H9 (cell line): ENCODE results near the gene SEC61A1. TPM values are rescaled to one million over a fixed set of nuclear protein-coding genes. Genes with fewer than 3 reads are reported as not detected.

ENCODE experiments used
- DNase-seq: peaks from one replicate; pipeline ENCODE4 v3.0.0-alpha.2; 2017
- H2AFZ ChIP-seq: one replicate; pipeline ENCODE4 v1.6.1; 2013; ENCODE audit warnings: mild to moderate bottlenecking, low read length, control low read depth, moderate library complexity
- H2AK5ac ChIP-seq: 2 replicates; pipeline ENCODE4 v1.6.1; 2013; ENCODE audit warnings: low read length, control low read depth, mixed read lengths; ENCODE audit not compliant: insufficient read length
- H2BK120ac ChIP-seq: one replicate; pipeline ENCODE4 v1.6.1; 2013; ENCODE audit warnings: low read depth, mild to moderate bottlenecking, low read length, control low read depth, inconsistent platforms; ENCODE audit not compliant: poor library complexity, severe bottlenecking
- H2BK12ac ChIP-seq: 2 replicates; pipeline ENCODE4 v1.6.1; 2013; ENCODE audit warnings: low read length, control low read depth, mixed read lengths, low read depth; ENCODE audit not compliant: insufficient read length
- H2BK15ac ChIP-seq: 2 replicates; pipeline ENCODE4 v1.6.1; 2013; ENCODE audit warnings: low read depth, low read length, control low read depth
- H2BK20ac ChIP-seq: one replicate; pipeline ENCODE4 v1.6.1; 2013; ENCODE audit warnings: low read depth, mild to moderate bottlenecking, low read length, control low read depth, inconsistent platforms; ENCODE audit not compliant: poor library complexity, severe bottlenecking
- H2BK5ac ChIP-seq: 2 replicates; pipeline ENCODE4 v1.6.1; 2013; ENCODE audit warnings: low read length, control low read depth, mixed read lengths; ENCODE audit not compliant: insufficient read length
- H3K14ac ChIP-seq: 2 replicates; pipeline ENCODE4 v1.6.1; 2013; ENCODE audit warnings: low read length, control low read depth; ENCODE audit not compliant: insufficient read depth
- H3K18ac ChIP-seq: 2 replicates; pipeline ENCODE4 v1.6.1; 2013; ENCODE audit warnings: low read depth, mild to moderate bottlenecking, mixed read lengths, low read length, control low read depth; ENCODE audit not compliant: insufficient read length
- H3K23ac ChIP-seq: 2 replicates; pipeline ENCODE4 v1.6.1; 2013; ENCODE audit warnings: low read length, control low read depth, mixed read lengths, low read depth; ENCODE audit not compliant: insufficient read length
- H3K23me2 ChIP-seq: 2 replicates; pipeline ENCODE4 v1.6.1; 2013; ENCODE audit warnings: low read depth, mild to moderate bottlenecking, mixed read lengths, low read length, control low read depth; ENCODE audit not compliant: insufficient read length, poor library complexity, severe bottlenecking
- H3K27ac ChIP-seq: 2 replicates; pipeline ENCODE4 v1.5.1; 2013; ENCODE audit warnings: low read length, control low read depth, mixed read lengths, low read depth; ENCODE audit not compliant: insufficient read length
- H3K27me3 ChIP-seq: 2 replicates; pipeline ENCODE4 v1.6.1; 2013; ENCODE audit warnings: low read length, control low read depth, inconsistent platforms; ENCODE audit not compliant: insufficient read depth
- H3K4ac ChIP-seq: 2 replicates; pipeline ENCODE4 v1.6.1; 2013; ENCODE audit warnings: low read depth, mild to moderate bottlenecking, control low read depth, inconsistent platforms, low read length, moderate library complexity
- H3K4me1 ChIP-seq: 2 replicates; pipeline ENCODE4 v1.6.1; 2013; ENCODE audit warnings: low read length, control low read depth, inconsistent platforms; ENCODE audit not compliant: insufficient read depth
- H3K4me2 ChIP-seq: 2 replicates; pipeline ENCODE4 v1.6.1; 2013; ENCODE audit warnings: low read length, control low read depth, mixed read lengths; ENCODE audit not compliant: insufficient read length, insufficient read depth
- H3K56ac ChIP-seq: 2 replicates; pipeline ENCODE4 v1.6.1; 2013; ENCODE audit warnings: low read depth, mild to moderate bottlenecking, mixed read lengths, low read length, control low read depth; ENCODE audit not compliant: insufficient read length
- H3K79me1 ChIP-seq: 2 replicates; pipeline ENCODE4 v1.6.1; 2013; ENCODE audit warnings: low read depth, mild to moderate bottlenecking, moderate library complexity, low read length, control low read depth, inconsistent platforms; ENCODE audit not compliant: insufficient read depth, poor library complexity, severe bottlenecking
- H3K79me2 ChIP-seq: 2 replicates; pipeline ENCODE4 v1.6.1; 2013; ENCODE audit warnings: low read length, control low read depth, inconsistent platforms; ENCODE audit not compliant: insufficient read depth
- H3K9ac ChIP-seq: 2 replicates; pipeline ENCODE4 v1.6.1; 2013; ENCODE audit warnings: low read length, control low read depth, mixed read lengths; ENCODE audit not compliant: insufficient read length; ENCODE audit errors: extremely low read depth
- H3K9me3 ChIP-seq: one replicate; pipeline ENCODE4 v1.6.1; 2013; ENCODE audit warnings: low read depth, low read length, inconsistent platforms; ENCODE audit not compliant: control insufficient read depth
- H3T11ph ChIP-seq: one replicate; pipeline ENCODE4 v1.6.1; 2013; ENCODE audit warnings: mild to moderate bottlenecking, low read length, control low read depth, inconsistent platforms
- H4K20me1 ChIP-seq: one replicate; pipeline ENCODE4 v1.6.1; 2013; ENCODE audit not compliant: control insufficient read depth, insufficient read length, insufficient read depth
- H4K5ac ChIP-seq: 2 replicates; pipeline ENCODE4 v1.6.1; 2013; ENCODE audit warnings: low read depth, mild to moderate bottlenecking, mixed read lengths, low read length, control low read depth; ENCODE audit not compliant: insufficient read length
- H4K8ac ChIP-seq: replicated peaks from 2 replicates; pipeline ENCODE4 v1.6.1; 2013; ENCODE audit warnings: low read length, control low read depth, mixed read lengths, low read depth; ENCODE audit not compliant: insufficient read length
- H4K91ac ChIP-seq: 2 replicates; pipeline ENCODE4 v1.6.1; 2013; ENCODE audit warnings: low read depth, mild to moderate bottlenecking, moderate library complexity, mixed read lengths, low read length, control low read depth; ENCODE audit not compliant: insufficient read length
- H3K27ac Mint-ChIP-seq, 3 experiments: 2 replicates in 2 of 3; 3 replicates in 1 of 3; pipeline ENCODE4 v1.8.0; 2020 to 2021; ENCODE audit warnings: mixed read lengths in 3 of 3, mild to moderate bottlenecking in 1 of 3, moderate library complexity in 1 of 3
- H3K27me3 Mint-ChIP-seq: 2 replicates; pipeline ENCODE4 v1.8.0; 2021; ENCODE audit warnings: low read depth, mild to moderate bottlenecking, moderate library complexity, mixed read lengths
- H3K36me3 Mint-ChIP-seq, 3 experiments: 2 replicates in 2 of 3; 3 replicates in 1 of 3; pipeline ENCODE4 v1.8.0; 2020 to 2021; ENCODE audit warnings: low read depth in 3 of 3, mixed read lengths in 3 of 3; ENCODE audit not compliant: insufficient read depth in 1 of 3
- H3K4me1 Mint-ChIP-seq, 2 experiments: 2 replicates each; pipeline ENCODE4 v1.8.0; 2020; ENCODE audit warnings: mixed read lengths in 2 of 2
- H3K4me3 Mint-ChIP-seq, 2 experiments: 2 replicates in 1 of 2; 3 replicates in 1 of 2; pipeline ENCODE4 v1.8.0; 2020 to 2021; ENCODE audit warnings: mild to moderate bottlenecking in 2 of 2, mixed read lengths in 2 of 2, moderate library complexity in 1 of 2
- H3K9me3 Mint-ChIP-seq, 2 experiments: 2 replicates in 1 of 2; 3 replicates in 1 of 2; pipeline ENCODE4 v1.8.0; 2020; ENCODE audit warnings: mild to moderate bottlenecking in 2 of 2, mixed read lengths in 2 of 2, moderate library complexity in 1 of 2
- WGBS: extraction: QIAGEN DNeasy Blood & Tissue Kit; methylation state at CpG from one replicate; pipeline ENCODE4 v1.1.7; 2013; ENCODE audit warnings: missing lambda C conversion rate, low lambda C conversion rate, mixed read lengths; ENCODE audit not compliant: insufficient read length; ENCODE audit errors: extremely low coverage; 5-methylcytosine and 5-hydroxymethylcytosine counted together
- total RNA-seq: library from RNA; stranded (reverse); gene quantifications from 2 replicates; pipeline ENCODE4 v1.2.1, GENCODE V29; 2021
- TF ChIP-seq, protein P1 (sequence below): fragments of 200-600 bp; sonication (generic); conservative IDR thresholded peaks from 3 replicates; pipeline ENCODE4 v1.8.0; 2021; ENCODE audit warnings: antibody characterized with exemption, mild to moderate bottlenecking

Gene SEC61A1
- total RNA-seq, 1 experiment from 2014 or later = 146 TPM

DNA sequence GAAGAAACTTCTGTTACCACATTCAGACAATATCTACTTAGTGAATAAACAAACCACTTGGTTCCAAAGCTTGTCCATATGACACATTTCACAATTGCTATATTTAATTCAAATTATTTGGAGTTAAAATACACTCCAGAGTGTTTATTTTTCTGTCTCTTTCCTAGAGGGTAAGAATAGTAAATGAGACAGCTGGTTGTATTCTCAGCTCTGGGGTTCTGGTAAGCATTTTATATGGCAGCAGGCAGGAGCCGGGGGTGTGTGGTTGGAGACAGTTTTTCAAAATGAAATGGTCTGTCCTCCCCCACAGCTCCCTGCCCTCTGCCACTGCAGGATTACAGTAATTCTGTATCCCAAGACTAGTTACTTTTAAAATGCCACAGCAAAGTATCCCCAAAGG is 10.9 kb upstream of the SEC61A1 start:
- no peak overlapping the region for H2BK5ac ChIP-seq
- no peak overlapping the region for H3K23ac ChIP-seq

More for the DNA sequence above, 10.9 kb upstream of the SEC61A1 start:
- no peaks in the 10 kb centered on the region for H3K79me2 ChIP-seq
- Mint-ChIP-seq H3K36me3 (no peaks in the 10 kb centered on the region), H3K4me1 (no peaks in the 10 kb centered on the region), H3K27me3 (peaks cover 37% of the 10 kb centered on the region), H3K9me3 (no peaks in the 10 kb centered on the region), H3K27ac (no peak overlapping the region), H3K4me3 (no peak overlapping the region)
- H3K18ac ChIP-seq = no peak overlapping the region
- no peaks in the 10 kb centered on the region for H3K27me3 ChIP-seq
- H3T11ph ChIP-seq = no peak overlapping the region
- TF ChIP-seq, protein P1, sequence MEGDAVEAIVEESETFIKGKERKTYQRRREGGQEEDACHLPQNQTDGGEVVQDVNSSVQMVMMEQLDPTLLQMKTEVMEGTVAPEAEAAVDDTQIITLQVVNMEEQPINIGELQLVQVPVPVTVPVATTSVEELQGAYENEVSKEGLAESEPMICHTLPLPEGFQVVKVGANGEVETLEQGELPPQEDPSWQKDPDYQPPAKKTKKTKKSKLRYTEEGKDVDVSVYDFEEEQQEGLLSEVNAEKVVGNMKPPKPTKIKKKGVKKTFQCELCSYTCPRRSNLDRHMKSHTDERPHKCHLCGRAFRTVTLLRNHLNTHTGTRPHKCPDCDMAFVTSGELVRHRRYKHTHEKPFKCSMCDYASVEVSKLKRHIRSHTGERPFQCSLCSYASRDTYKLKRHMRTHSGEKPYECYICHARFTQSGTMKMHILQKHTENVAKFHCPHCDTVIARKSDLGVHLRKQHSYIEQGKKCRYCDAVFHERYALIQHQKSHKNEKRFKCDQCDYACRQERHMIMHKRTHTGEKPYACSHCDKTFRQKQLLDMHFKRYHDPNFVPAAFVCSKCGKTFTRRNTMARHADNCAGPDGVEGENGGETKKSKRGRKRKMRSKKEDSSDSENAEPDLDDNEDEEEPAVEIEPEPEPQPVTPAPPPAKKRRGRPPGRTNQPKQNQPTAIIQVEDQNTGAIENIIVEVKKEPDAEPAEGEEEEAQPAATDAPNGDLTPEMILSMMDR = no peak
- no peak overlapping the region for H4K5ac ChIP-seq
- H3K27ac ChIP-seq = no peak overlapping the region
- H2BK120ac ChIP-seq = no peak overlapping the region
- H2BK20ac ChIP-seq = no peak overlapping the region
- H3K56ac ChIP-seq = no peak overlapping the region
- H3K4ac ChIP-seq = no peak overlapping the region
- H3K9ac ChIP-seq = no peak overlapping the region
- no peak for DNase-seq
- H4K91ac ChIP-seq = no peak overlapping the region
- H3K14ac ChIP-seq = no peak overlapping the region
- no peaks in the 10 kb centered on the region for H3K79me1 ChIP-seq
- no peak overlapping the region for H3K4me2 ChIP-seq
- no peak overlapping the region for H2AK5ac ChIP-seq
- no peak overlapping the region for H2BK12ac ChIP-seq
- H4K8ac ChIP-seq = no peak overlapping the region
- no peak overlapping the region for H2BK15ac ChIP-seq
- no peaks in the 10 kb centered on the region for H3K4me1 ChIP-seq
- no peak overlapping the region for H2AFZ ChIP-seq
- no peaks in the 10 kb centered on the region for H3K23me2 ChIP-seq
- H4K20me1 ChIP-seq = no peaks in the 10 kb centered on the region
- no CpG with 5 or more reads among the region's 1 CpG for WGBS
- no peaks in the 10 kb centered on the region for H3K9me3 ChIP-seq
